22Rv1 (cell line): ENCODE data around the gene ACSM2A.
"Not testable (repeated sequence)": the region's sequence is repeated elsewhere in the genome, so short reads cannot be mapped to it uniquely, and the experiment has no call there.

Experiments used
- ZFX ChIP-seq: fragments of 450-650 bp; IDR thresholded peaks from 2 replicates; pipeline ENCODE4 v1.6.1; 2017; ENCODE audit warnings: antibody characterized with exemption, borderline replicate concordance
- TF ChIP-seq, protein P1 (sequence below): fragments of 450-650 bp; IDR thresholded peaks from 2 replicates; pipeline ENCODE4 v1.5.1; 2017; ENCODE audit warnings: mild to moderate bottlenecking

DNA sequence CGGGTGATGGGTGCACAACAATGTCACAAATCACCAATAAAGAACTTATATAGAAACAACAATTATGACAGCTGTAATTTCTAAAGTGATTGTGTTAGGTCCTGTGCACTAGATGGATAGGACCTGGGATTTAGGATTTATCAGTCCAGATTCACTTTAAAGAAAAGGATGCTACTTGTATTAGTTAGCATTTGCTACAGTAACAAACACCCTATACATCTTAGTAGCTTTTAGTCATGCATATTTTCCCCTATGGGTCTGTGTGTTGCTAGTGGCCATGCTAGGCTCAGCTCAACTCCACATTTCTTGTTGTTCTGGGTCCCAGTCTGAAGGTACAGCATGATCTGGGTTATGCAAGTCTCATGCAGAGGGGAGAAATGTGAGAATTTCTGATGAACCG lies 7.9 kb downstream of the ACSM2A start:
- TF ChIP-seq, protein P1, sequence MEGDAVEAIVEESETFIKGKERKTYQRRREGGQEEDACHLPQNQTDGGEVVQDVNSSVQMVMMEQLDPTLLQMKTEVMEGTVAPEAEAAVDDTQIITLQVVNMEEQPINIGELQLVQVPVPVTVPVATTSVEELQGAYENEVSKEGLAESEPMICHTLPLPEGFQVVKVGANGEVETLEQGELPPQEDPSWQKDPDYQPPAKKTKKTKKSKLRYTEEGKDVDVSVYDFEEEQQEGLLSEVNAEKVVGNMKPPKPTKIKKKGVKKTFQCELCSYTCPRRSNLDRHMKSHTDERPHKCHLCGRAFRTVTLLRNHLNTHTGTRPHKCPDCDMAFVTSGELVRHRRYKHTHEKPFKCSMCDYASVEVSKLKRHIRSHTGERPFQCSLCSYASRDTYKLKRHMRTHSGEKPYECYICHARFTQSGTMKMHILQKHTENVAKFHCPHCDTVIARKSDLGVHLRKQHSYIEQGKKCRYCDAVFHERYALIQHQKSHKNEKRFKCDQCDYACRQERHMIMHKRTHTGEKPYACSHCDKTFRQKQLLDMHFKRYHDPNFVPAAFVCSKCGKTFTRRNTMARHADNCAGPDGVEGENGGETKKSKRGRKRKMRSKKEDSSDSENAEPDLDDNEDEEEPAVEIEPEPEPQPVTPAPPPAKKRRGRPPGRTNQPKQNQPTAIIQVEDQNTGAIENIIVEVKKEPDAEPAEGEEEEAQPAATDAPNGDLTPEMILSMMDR: not testable (repeated sequence)
- not testable (repeated sequence) for TF ChIP-seq ZFX
